ENCODE measurements around the gene RTKN.

RTKN gene

DNA sequence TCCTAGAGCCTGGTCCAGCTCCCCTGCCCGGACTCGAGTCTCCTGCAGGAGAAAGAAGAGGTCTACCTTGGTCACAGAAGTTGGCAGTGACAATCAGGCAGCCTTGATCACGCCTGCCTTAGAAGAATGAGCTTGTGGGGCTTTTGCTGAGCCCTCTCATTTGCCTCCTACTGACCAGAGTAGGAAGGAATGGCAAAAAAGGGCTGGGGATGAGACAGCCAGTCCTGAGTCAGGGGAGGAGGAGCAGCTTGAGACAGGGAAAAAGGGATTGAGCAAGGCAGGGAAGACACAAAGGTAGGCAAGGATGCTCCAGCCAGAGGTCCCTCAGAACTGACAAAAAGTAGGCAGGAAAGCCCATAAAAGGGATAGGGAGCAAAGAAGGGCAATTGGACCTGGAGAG lies 14.2 kb downstream of the RTKN start:
- no peak overlapping the region for H4K91ac ChIP-seq (ENCODE audit: low read depth, low read length, poor library complexity)

GRCh38 chr2:74426181-74426758 lies 15.5 kb downstream of the RTKN start:
- Histone ChIP-seq H2BK120ac (ENCODE audit: low read depth, low read length) (no peak overlapping the region), H3K9me3 (replicated peaks in 1 of 2; ENCODE audit: control insufficient read depth in 2 of 2, insufficient read depth in 1 of 2, low read depth in 1 of 2, low read length in 2 of 2) (peaks cover 0 to 3% of the 10 kb centered on the region in 2 donors), H3K4me3 (ENCODE audit: low read length in 2 of 2) (no peak overlapping the region), H3K27ac (replicated peaks; ENCODE audit: low read length) (no peak overlapping the region), H3K9ac (ENCODE audit: low read depth, low read length, poor library complexity) (no peak overlapping the region), H3K4me1 (ENCODE audit: control insufficient read depth in 2 of 2, insufficient read depth in 1 of 2, low read depth in 1 of 2, low read length in 2 of 2) (peaks cover 2 to 6% of the 10 kb centered on the region in 2 donors), H4K91ac (ENCODE audit: low read depth, low read length, poor library complexity) (no peak overlapping the region), H3K36me3 (replicated peaks in 1 of 2; ENCODE audit: control insufficient read depth in 2 of 2, insufficient read depth in 2 of 2, low read length in 2 of 2) (peaks cover 56 to 76% of the 10 kb centered on the region in 2 donors), H2AK5ac (ENCODE audit: low read depth, low read length) (no peak overlapping the region), H2AFZ (ENCODE audit: low read length) (no peak overlapping the region), H3K18ac (ENCODE audit: low read length) (no peak overlapping the region), H2BK5ac (ENCODE audit: low read length) (peak overlapping the region; percentile 5), H3K4me2 (ENCODE audit: insufficient read depth, low read length, poor library complexity, severe bottlenecking) (no peak overlapping the region), H3K27me3 (ENCODE audit: control insufficient read depth in 3 of 3, insufficient read depth in 3 of 3, low read depth in 1 of 3, low read length in 3 of 3) (no peaks in the 10 kb centered on the region), H3K4ac (ENCODE audit: low read length) (no peak overlapping the region), H2BK15ac (ENCODE audit: low read length) (no peak overlapping the region), H3K14ac (ENCODE audit: low read length) (no peak overlapping the region), H3K23ac (ENCODE audit: low read depth, low read length, poor library complexity) (no peak overlapping the region), H2BK12ac (ENCODE audit: low read length) (no peak overlapping the region), H4K8ac (ENCODE audit: low read depth, low read length) (no peak overlapping the region), H3K79me1 (ENCODE audit: low read depth, low read length) (peaks cover 9% of the 10 kb centered on the region)
- no peak for DNase-seq (ENCODE audit: low spot score)
- WGBS, 2 donors (ENCODE audit: extremely low coverage in 2 of 2, insufficient read length in 2 of 2, insufficient replicate concordance in 1 of 2): no CpG with 5 or more reads among the region's 14 CpGs

More for the DNA sequence above, 14.2 kb downstream of the RTKN start:
- Histone ChIP-seq H3K4ac (ENCODE audit: low read length) (no peak overlapping the region), H2BK120ac (ENCODE audit: low read depth, low read length) (no peak overlapping the region), H2BK15ac (ENCODE audit: low read length) (no peak overlapping the region), H3K18ac (ENCODE audit: low read length) (no peak overlapping the region), H3K9me3 (replicated peaks in 1 of 2; ENCODE audit: control insufficient read depth in 2 of 2, insufficient read depth in 1 of 2, low read depth in 1 of 2, low read length in 2 of 2) (peaks cover 0 to 3% of the 10 kb centered on the region in 2 donors), H2AFZ (ENCODE audit: low read length) (no peak overlapping the region), H3K27me3 (ENCODE audit: control insufficient read depth in 3 of 3, insufficient read depth in 3 of 3, low read depth in 1 of 3, low read length in 3 of 3) (no peaks in the 10 kb centered on the region), H2BK12ac (ENCODE audit: low read length) (no peak overlapping the region), H3K9ac (ENCODE audit: low read depth, low read length, poor library complexity) (no peak overlapping the region), H3K79me1 (ENCODE audit: low read depth, low read length) (peaks cover 8% of the 10 kb centered on the region), H4K8ac (ENCODE audit: low read depth, low read length) (no peak overlapping the region), H3K36me3 (replicated peaks in 1 of 2; ENCODE audit: control insufficient read depth in 2 of 2, insufficient read depth in 2 of 2, low read length in 2 of 2) (peaks cover 66 to 89% of the 10 kb centered on the region in 2 donors), H3K4me2 (ENCODE audit: insufficient read depth, low read length, poor library complexity, severe bottlenecking) (no peak overlapping the region), H3K23ac (ENCODE audit: low read depth, low read length, poor library complexity) (no peak overlapping the region), H2BK5ac (ENCODE audit: low read length) (no peak overlapping the region), H3K4me3 (ENCODE audit: low read length in 2 of 2) (no peak overlapping the region), H3K4me1 (ENCODE audit: control insufficient read depth in 2 of 2, insufficient read depth in 1 of 2, low read depth in 1 of 2, low read length in 2 of 2) (peaks cover 2% of the 10 kb centered on the region in 2 donors), H3K14ac (ENCODE audit: low read length) (no peak overlapping the region), H3K27ac (replicated peaks; ENCODE audit: low read length) (no peak overlapping the region), H2AK5ac (ENCODE audit: low read depth, low read length) (no peak overlapping the region)
- DNase-seq (ENCODE audit: low spot score): no peak
- WGBS, 2 donors (ENCODE audit: extremely low coverage in 2 of 2, insufficient read length in 2 of 2, insufficient replicate concordance in 1 of 2): no CpG with 5 or more reads among the region's 3 CpGs

DNA sequence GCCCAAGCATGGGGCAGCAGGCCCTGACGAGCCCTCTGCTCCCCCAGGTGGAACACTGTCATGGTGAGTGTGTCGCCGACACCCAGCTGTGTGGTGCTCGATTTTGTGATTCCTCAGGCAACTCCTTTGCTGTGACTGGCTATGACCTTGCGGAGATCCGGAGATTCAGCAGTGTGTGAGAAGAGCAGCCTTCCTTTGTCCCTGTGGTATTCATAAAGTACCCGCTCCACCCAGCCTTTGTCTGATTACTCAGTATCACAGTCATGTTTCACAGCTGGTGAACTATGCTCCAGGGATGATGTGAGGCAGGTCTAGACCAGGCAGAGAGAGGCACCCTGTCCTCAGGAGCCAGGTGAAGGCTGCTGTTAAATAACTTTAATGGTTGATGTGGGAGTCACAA lies 16.2 kb downstream of the RTKN start:
- H2BK5ac ChIP-seq (ENCODE audit: low read length): no peak overlapping the region
- no peak overlapping the region for H3K18ac ChIP-seq (ENCODE audit: low read length)
- no peaks in the 10 kb centered on the region for H3K27me3 ChIP-seq (ENCODE audit: control insufficient read depth in 3 of 3, insufficient read depth in 3 of 3, low read depth in 1 of 3, low read length in 3 of 3)
- H3K36me3 ChIP-seq (replicated peaks in 1 of 2; ENCODE audit: control insufficient read depth in 2 of 2, insufficient read depth in 2 of 2, low read length in 2 of 2): peaks cover 54 to 69% of the 10 kb centered on the region in 2 donors
- DNase-seq (ENCODE audit: low spot score): no peak
- no peak overlapping the region for H2BK120ac ChIP-seq (ENCODE audit: low read depth, low read length)
- no peak overlapping the region for H4K91ac ChIP-seq (ENCODE audit: low read depth, low read length, poor library complexity)
- H3K14ac ChIP-seq (ENCODE audit: low read length): no peak overlapping the region
- H4K8ac ChIP-seq (ENCODE audit: low read depth, low read length): peak overlapping the region; percentile 78
- H3K4me2 ChIP-seq (ENCODE audit: insufficient read depth, low read length, poor library complexity, severe bottlenecking): no peak overlapping the region
- no peak overlapping the region for H2AFZ ChIP-seq (ENCODE audit: low read length)
- H3K4ac ChIP-seq (ENCODE audit: low read length): no peak overlapping the region
- no CpG with 5 or more reads among the region's 7 CpGs for WGBS, 2 donors (ENCODE audit: extremely low coverage in 2 of 2, insufficient read length in 2 of 2, insufficient replicate concordance in 1 of 2)
- no peak overlapping the region for H3K9ac ChIP-seq (ENCODE audit: low read depth, low read length, poor library complexity)
- H2AK5ac ChIP-seq (ENCODE audit: low read depth, low read length): no peak overlapping the region
- peaks cover 2 to 7% of the 10 kb centered on the region in 2 donors for H3K4me1 ChIP-seq (ENCODE audit: control insufficient read depth in 2 of 2, insufficient read depth in 1 of 2, low read depth in 1 of 2, low read length in 2 of 2)
- H3K9me3 ChIP-seq (replicated peaks in 1 of 2; ENCODE audit: control insufficient read depth in 2 of 2, insufficient read depth in 1 of 2, low read depth in 1 of 2, low read length in 2 of 2): peaks cover 0 to 3% of the 10 kb centered on the region in 2 donors
- H3K79me1 ChIP-seq (ENCODE audit: low read depth, low read length): peaks cover 10% of the 10 kb centered on the region
- H3K23ac ChIP-seq (ENCODE audit: low read depth, low read length, poor library complexity): peak overlapping the region; percentile 91
- H3K27ac ChIP-seq (replicated peaks; ENCODE audit: low read length): no peak overlapping the region
- no peak overlapping the region for H2BK15ac ChIP-seq (ENCODE audit: low read length)
- no peak overlapping the region for H2BK12ac ChIP-seq (ENCODE audit: low read length)
- no peak overlapping the region for H3K4me3 ChIP-seq (ENCODE audit: low read length in 2 of 2)

DNA sequence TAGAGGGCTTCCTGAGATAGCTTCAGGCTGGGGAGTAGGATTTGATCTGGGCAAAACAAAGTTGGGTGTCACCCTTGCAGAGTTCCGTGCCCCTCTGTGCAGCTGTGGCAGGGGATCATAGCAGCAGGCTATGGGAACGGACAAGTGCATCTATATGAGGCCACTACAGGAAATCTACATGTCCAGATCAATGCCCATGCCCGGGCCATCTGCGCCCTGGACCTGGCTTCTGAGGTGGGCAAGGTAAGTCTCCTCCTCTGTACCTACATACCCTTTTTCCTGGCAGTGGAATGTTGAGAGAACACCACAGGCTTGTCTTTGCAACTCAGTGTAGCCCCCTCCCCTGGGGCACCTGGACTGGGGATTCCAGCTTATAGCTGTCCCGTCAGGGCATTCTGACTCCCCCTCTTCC lies 16.7 kb downstream of the RTKN start:
- H3K27ac ChIP-seq (replicated peaks; ENCODE audit: low read length): no peak overlapping the region
- H3K4me2 ChIP-seq (ENCODE audit: insufficient read depth, low read length, poor library complexity, severe bottlenecking): no peak overlapping the region
- H3K4ac ChIP-seq (ENCODE audit: low read length): no peak overlapping the region
- no peak overlapping the region for H3K4me3 ChIP-seq (ENCODE audit: low read length in 2 of 2)
- H2BK12ac ChIP-seq (ENCODE audit: low read length): no peak overlapping the region
- H3K9me3 ChIP-seq (replicated peaks in 1 of 2; ENCODE audit: control insufficient read depth in 2 of 2, insufficient read depth in 1 of 2, low read depth in 1 of 2, low read length in 2 of 2): peaks cover 0 to 3% of the 10 kb centered on the region in 2 donors
- H3K36me3 ChIP-seq (replicated peaks in 1 of 2; ENCODE audit: control insufficient read depth in 2 of 2, insufficient read depth in 2 of 2, low read length in 2 of 2): peaks cover 50 to 64% of the 10 kb centered on the region in 2 donors
- peaks cover 0 to 7% of the 10 kb centered on the region in 2 donors for H3K4me1 ChIP-seq (ENCODE audit: control insufficient read depth in 2 of 2, insufficient read depth in 1 of 2, low read depth in 1 of 2, low read length in 2 of 2)
- H2BK5ac ChIP-seq (ENCODE audit: low read length): no peak overlapping the region
- H3K14ac ChIP-seq (ENCODE audit: low read length): no peak overlapping the region
- H2AK5ac ChIP-seq (ENCODE audit: low read depth, low read length): no peak overlapping the region
- peak overlapping the region; percentile 96 for H3K23ac ChIP-seq (ENCODE audit: low read depth, low read length, poor library complexity)
- H3K27me3 ChIP-seq (ENCODE audit: control insufficient read depth in 3 of 3, insufficient read depth in 3 of 3, low read depth in 1 of 3, low read length in 3 of 3): no peaks in the 10 kb centered on the region
- no peak overlapping the region for H2AFZ ChIP-seq (ENCODE audit: low read length)
- WGBS, 2 donors (ENCODE audit: extremely low coverage in 2 of 2, insufficient read length in 2 of 2, insufficient replicate concordance in 1 of 2): no CpG with 5 or more reads among the region's 5 CpGs
- no peak overlapping the region for H4K91ac ChIP-seq (ENCODE audit: low read depth, low read length, poor library complexity)
- no peak overlapping the region for H3K18ac ChIP-seq (ENCODE audit: low read length)
- H2BK15ac ChIP-seq (ENCODE audit: low read length): peak overlapping the region; percentile 34
- peak overlapping the region; percentile 43 for H2BK120ac ChIP-seq (ENCODE audit: low read depth, low read length)
- no peak for DNase-seq (ENCODE audit: low spot score)
- peaks cover 10% of the 10 kb centered on the region for H3K79me1 ChIP-seq (ENCODE audit: low read depth, low read length)
- H4K8ac ChIP-seq (ENCODE audit: low read depth, low read length): peak overlapping the region; percentile 78
- no peak overlapping the region for H3K9ac ChIP-seq (ENCODE audit: low read depth, low read length, poor library complexity)

Measured in neuronal stem cell (in vitro differentiated cells).